GM12878 (cell line): ENCODE results near the gene BEX3.

Source experiments
- CTCF ChIP-seq, 3 experiments: IDR thresholded peaks in 2 of 3; conservative IDR thresholded peaks in 1 of 3; 2 replicates each; pipeline ENCODE4 v1.5.1; 2011; ENCODE audit warnings: low read depth in 3 of 3, low read length in 3 of 3, mild to moderate bottlenecking in 3 of 3, control low read depth in 2 of 3, moderate library complexity in 2 of 3, inconsistent platforms in 1 of 3, mixed read lengths in 1 of 3; ENCODE audit not compliant: control insufficient read depth in 2 of 3, insufficient read depth in 1 of 3; ENCODE audit errors: extremely low read depth in 1 of 3
- EZH2 ChIP-seq: IDR thresholded peaks from 2 replicates; pipeline ENCODE4 v1.6.1; 2012; ENCODE audit warnings: low read depth, mild to moderate bottlenecking, control low read depth, inconsistent platforms, low read length, borderline replicate concordance; ENCODE audit not compliant: control insufficient read depth
- JUNB ChIP-seq: IDR thresholded peaks from 2 replicates; pipeline ENCODE4 v1.6.1; 2016; ENCODE audit warnings: antibody characterized with exemption, mild to moderate bottlenecking
- NFIC ChIP-seq: IDR thresholded peaks from 2 replicates; pipeline ENCODE4 v1.6.1; 2012; ENCODE audit warnings: low read depth, mild to moderate bottlenecking, inconsistent platforms, low read length, moderate library complexity
- SP1 ChIP-seq: IDR thresholded peaks from one replicate; pipeline ENCODE4 v1.6.1; 2011; ENCODE audit warnings: low read depth, low read length
- SPI1 ChIP-seq: IDR thresholded peaks from 2 replicates; pipeline ENCODE4 v1.6.1; 2011; ENCODE audit warnings: low read depth, mild to moderate bottlenecking, low read length, moderate library complexity, borderline replicate concordance; ENCODE audit not compliant: insufficient read depth
- USF1 ChIP-seq: IDR thresholded peaks from 2 replicates; pipeline ENCODE4 v1.6.1; 2011; ENCODE audit warnings: borderline replicate concordance, low read depth, mild to moderate bottlenecking, moderate library complexity, mixed read lengths, low read length; ENCODE audit not compliant: insufficient read depth; ENCODE audit errors: extremely low read length
- ZNF274 ChIP-seq: IDR thresholded peaks from one replicate; pipeline ENCODE4 v1.8.0; 2011; ENCODE audit not compliant: insufficient read length, insufficient read depth

DNA sequence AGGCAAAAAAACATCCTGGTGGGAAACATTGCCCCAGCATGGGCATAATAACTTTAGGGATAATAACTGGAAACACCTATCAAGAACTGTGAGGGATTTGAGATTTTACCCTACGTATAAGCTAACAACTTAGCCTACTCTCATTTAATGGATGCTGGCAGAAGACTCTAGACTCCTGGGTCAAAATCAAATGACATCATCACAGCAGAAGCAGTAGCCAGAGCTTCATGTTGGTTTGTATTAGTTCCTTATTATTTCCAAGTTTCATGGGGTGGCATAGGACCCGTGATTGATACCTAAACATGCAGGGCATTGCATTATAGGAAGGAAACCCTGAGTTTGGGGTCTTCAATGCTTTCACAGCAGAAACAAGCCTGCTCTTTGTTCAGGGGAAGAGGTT, 15.4 kb upstream of the BEX3 start:
- no peak for TF ChIP-seq JUNB
- TF ChIP-seq CTCF (IDR thresholded peaks at IDR 0.05 in 2 of 3, conservative IDR thresholded peaks at IDR 0.05 in 1 of 3; ENCODE audit: control insufficient read depth in 2 of 3, extremely low read depth in 1 of 3, insufficient read depth in 1 of 3, low read depth in 3 of 3, low read length in 3 of 3): no peak
- TF ChIP-seq USF1: no peak
- TF ChIP-seq EZH2: no peak
- no peak for TF ChIP-seq ZNF274
- no peak for TF ChIP-seq SP1
- no peak for TF ChIP-seq SPI1
- no peak for TF ChIP-seq NFIC
